ENCODE measurements around the gene UBE2E3. TPM values are rescaled to one million over a fixed set of nuclear protein-coding genes. Genes with fewer than 3 reads are reported as not detected.

The UBE2E3 gene
- total RNA-seq, 1 donor from 2014 or later, result 33.8 TPM

GRCh38 chr2:181070836-181071200 is 90.4 kb downstream of the UBE2E3 start:
- Histone ChIP-seq H3K4me3 (no peak overlapping the region), H3K27ac (no peak overlapping the region), H3K36me3 (no peaks in the 10 kb centered on the region), H3K27me3 (no peaks in the 10 kb centered on the region), H3K4me1 (peaks cover 6% of the 10 kb centered on the region), H3K9me3 (no peaks in the 10 kb centered on the region)
- no peak for TF ChIP-seq CTCF (IDR thresholded peaks at IDR 0.05)
- ATAC-seq (no peak), DNase-seq (no peak)
- intact Hi-C loops (cut with DNase I), result no loop called here

GRCh38 chr2:181072486-181073235 is 92.3 kb downstream of the UBE2E3 start:
- DNase-seq, result no peak
- Histone ChIP-seq H3K4me3 (no peak overlapping the region), H3K9me3 (no peaks in the 10 kb centered on the region), H3K27ac (no peak overlapping the region), H3K4me1 (peaks cover 6% of the 10 kb centered on the region), H3K27me3 (no peaks in the 10 kb centered on the region), H3K36me3 (no peaks in the 10 kb centered on the region)
- TF ChIP-seq CTCF (IDR thresholded peaks at IDR 0.05), result no peak
- intact Hi-C loops (cut with DNase I), result no loop called here
- peak; percentile 60 for ATAC-seq

- Histone ChIP-seq H3K27me3 (no peaks in the 10 kb centered on the region), H3K4me1 (peaks cover 6% of the 10 kb centered on the region), H3K4me3 (no peak overlapping the region), H3K9me3 (no peaks in the 10 kb centered on the region), H3K36me3 (no peaks in the 10 kb centered on the region), H3K27ac (no peak overlapping the region)
- intact Hi-C loops (cut with DNase I), result no loop called here
- no peak for DNase-seq
- TF ChIP-seq CTCF (IDR thresholded peaks at IDR 0.05), result no peak
- ATAC-seq, result no peak
Measured at GRCh38 chr2:181073896-181074295, 93.5 kb downstream of the UBE2E3 start.

GRCh38 chr2:181074457-181074856 is 94.1 kb downstream of the UBE2E3 start:
- TF ChIP-seq CTCF (IDR thresholded peaks at IDR 0.05), result no peak
- Histone ChIP-seq H3K27ac (no peak overlapping the region), H3K9me3 (no peaks in the 10 kb centered on the region), H3K4me1 (peaks cover 6% of the 10 kb centered on the region), H3K4me3 (no peak overlapping the region), H3K36me3 (no peaks in the 10 kb centered on the region), H3K27me3 (no peaks in the 10 kb centered on the region)
- ATAC-seq (no peak), DNase-seq (no peak)
- intact Hi-C loops (cut with DNase I), result no loop called here

- intact Hi-C loops (cut with DNase I), result no loop called here
- no peak overlapping the region for H3K27ac ChIP-seq
Measured at GRCh38 chr2:181076658-181077057, 96.3 kb downstream of the UBE2E3 start.

More at GRCh38 chr2:181076658-181077057, 96.3 kb downstream of the UBE2E3 start:
- TF ChIP-seq CTCF (IDR thresholded peaks at IDR 0.05), result no peak
- H3K9me3 ChIP-seq, result no peaks in the 10 kb centered on the region
- no peaks in the 10 kb centered on the region for H3K36me3 ChIP-seq
- H3K4me3 ChIP-seq, result no peak overlapping the region
- H3K4me1 ChIP-seq, result no peaks in the 10 kb centered on the region
- ATAC-seq, result no peak
- no peak for DNase-seq
- no peaks in the 10 kb centered on the region for H3K27me3 ChIP-seq
